Keratinocyte (primary cell): Measurements from ENCODE around the gene EZH1. TPM values are rescaled to one million over a fixed set of nuclear protein-coding genes. Genes with fewer than 3 reads are reported as not detected.

Source experiments
- DNase-seq: peaks from one replicate; pipeline ENCODE4 v3.0.0-alpha.2; 2011; ENCODE audit warnings: low read depth, missing footprints, low spot score
- FAIRE-seq: peaks from 2 replicates; lab custom pipeline; 2011; peaks lifted over from hg19 to GRCh38; lab: Jason Lieb, UNC
- H2AFZ ChIP-seq: 2 replicates; pipeline ENCODE4 v1.6.0; 2012; ENCODE audit warnings: low read length, control low read depth, inconsistent platforms; ENCODE audit not compliant: control insufficient read depth
- H3K27ac ChIP-seq: 2 replicates; pipeline ENCODE4 v1.5.1; 2011; ENCODE audit warnings: low read length; ENCODE audit not compliant: control insufficient read depth, insufficient read depth
- H3K27me3 ChIP-seq: 3 replicates; pipeline ENCODE4 v1.6.0; 2011; ENCODE audit warnings: low read length; ENCODE audit not compliant: control insufficient read depth, insufficient read depth; ENCODE audit errors: extremely low read depth
- H3K36me3 ChIP-seq, 2 experiments: 2 replicates in 1 of 2; 3 replicates in 1 of 2; pipeline ENCODE4 v1.5.1; 2011; ENCODE audit warnings: low read length in 2 of 2, mild to moderate bottlenecking in 1 of 2; ENCODE audit not compliant: control insufficient read depth in 2 of 2, insufficient read depth in 2 of 2; ENCODE audit errors: extremely low read depth in 1 of 2
- H3K4me1 ChIP-seq: 3 replicates; pipeline ENCODE4 v1.5.1; 2011; ENCODE audit warnings: low read length; ENCODE audit not compliant: control insufficient read depth, insufficient read depth; ENCODE audit errors: extremely low read depth
- H3K4me2 ChIP-seq: 3 replicates; pipeline ENCODE4 v1.6.0; 2011; ENCODE audit warnings: low read depth, low read length; ENCODE audit not compliant: control insufficient read depth, insufficient read depth; ENCODE audit errors: extremely low read depth
- H3K4me3 ChIP-seq, 3 experiments: fragments of 200-600 bp in 1 of 3; sonication (generic) in 1 of 3; 2 replicates in 2 of 3; 3 replicates in 1 of 3; pipeline ENCODE4 v1.5.1; 2011 to 2016; ENCODE audit warnings: low read length in 3 of 3, mild to moderate bottlenecking in 3 of 3, control low read depth in 2 of 3, inconsistent platforms in 1 of 3, low read depth in 1 of 3, mixed read lengths in 1 of 3, mixed run types in 1 of 3, moderate library complexity in 1 of 3; ENCODE audit not compliant: control insufficient read depth in 2 of 3, insufficient read depth in 2 of 3; ENCODE audit errors: extremely low read depth in 1 of 3
- H3K79me2 ChIP-seq: 2 replicates; pipeline ENCODE4 v1.6.0; 2012; ENCODE audit warnings: low read length; ENCODE audit not compliant: control insufficient read depth, insufficient read depth
- H3K9ac ChIP-seq: 3 replicates; pipeline ENCODE4 v1.6.0; 2011; ENCODE audit warnings: low read length; ENCODE audit not compliant: control insufficient read depth, insufficient read depth; ENCODE audit errors: extremely low read depth
- H3K9me1 ChIP-seq: 3 replicates; pipeline ENCODE4 v1.6.0; 2011; ENCODE audit warnings: low read length; ENCODE audit not compliant: control insufficient read depth, insufficient read depth; ENCODE audit errors: extremely low read depth
- H3K9me3 ChIP-seq: 2 replicates; pipeline ENCODE4 v1.5.1; 2012; ENCODE audit warnings: low read depth, low read length; ENCODE audit not compliant: control insufficient read depth
- H4K20me1 ChIP-seq: 3 replicates; pipeline ENCODE4 v1.6.0; 2011; ENCODE audit warnings: low read length; ENCODE audit not compliant: control insufficient read depth, insufficient read depth; ENCODE audit errors: extremely low read depth
- CTCF ChIP-seq, 3 experiments: IDR thresholded peaks in 1 of 3; conservative IDR thresholded peaks in 1 of 3; optimal IDR thresholded peaks in 1 of 3; 2 replicates in 2 of 3; 3 replicates in 1 of 3; pipeline versions ENCODE3 to v1.5.1; 2011; ENCODE audit warnings: low read length in 3 of 3, mild to moderate bottlenecking in 3 of 3, moderate library complexity in 2 of 3, control low read depth in 1 of 3, inconsistent platforms in 1 of 3; ENCODE audit not compliant: insufficient read depth in 2 of 3; ENCODE audit errors: extremely low read depth in 1 of 3
- EZH2 ChIP-seq: IDR thresholded peaks from one replicate; pipeline ENCODE4 v1.6.1; 2012; ENCODE audit warnings: inconsistent platforms, mild to moderate bottlenecking, low read length, moderate library complexity
- dilution Hi-C: fragments of 300-500 bp; cut with MboI; formaldehyde crosslinking; loops from one replicate; pipeline ENCODE4 v1.7.0; 2020; ENCODE audit warnings: low sequenced_read_pairs; ENCODE audit not compliant: extremely low pct_ligation_motif_present
- polyA plus RNA-seq, 5 experiments: library from polyadenylated mRNA; depleted of rRNA in 3 of 5; stranded (reverse) in 3 of 5; stranded (forward) in 1 of 5; unstranded in 1 of 5; fragments of >200 nt; gene quantifications; 1 replicate in 1 of 5; 2 replicates in 3 of 5; 3 replicates in 1 of 5; pipeline versions ENCODE4 v1.2.1 to v1.2.3, GENCODE V29; 2011 to 2012; ENCODE audit warnings: missing spikeins in 2 of 5, low read depth in 1 of 5, low replicate concordance in 1 of 5

EZH1 gene
- polyA plus RNA-seq, 1 donor (not counting 4 experiments of a cell fraction or from before 2014, with no cell fraction given), result 18.3 TPM

GRCh38 chr17:42699415-42699740 is 45.5 kb downstream of the EZH1 start:
- FAIRE-seq, result no peak
- dilution Hi-C loops, result no loop called here
- H3K36me3 ChIP-seq, result peaks cover 9 to 26% of the 10 kb centered on the region in 2 experiments

GRCh38 chr17:42698736-42699414 is 46.0 kb downstream of the EZH1 start:
- H3K4me1 ChIP-seq, result no peaks in the 10 kb centered on the region
- no peak overlapping the region for H3K27ac ChIP-seq
- FAIRE-seq (no peak), DNase-seq (no peak)
- TF ChIP-seq CTCF (optimal IDR thresholded peaks at IDR 0.05 in 1 of 3, IDR thresholded peaks at IDR 0.05 in 1 of 3, conservative IDR thresholded peaks at IDR 0.05 in 1 of 3; ENCODE audit: extremely low read depth in 1 of 3, insufficient read depth in 2 of 3, low read length in 3 of 3), result no peak
- no peak for TF ChIP-seq EZH2
- H3K27me3 ChIP-seq, result no peaks in the 10 kb centered on the region
- H3K9me1 ChIP-seq, result no peaks in the 10 kb centered on the region
- H3K9me3 ChIP-seq, result no peaks in the 10 kb centered on the region
- H2AFZ ChIP-seq, result no peak overlapping the region
- H3K36me3 ChIP-seq, result peaks cover 9 to 24% of the 10 kb centered on the region in 2 experiments
- dilution Hi-C loops, result no loop called here
- no peak overlapping the region for H3K4me2 ChIP-seq
- no peak overlapping the region for H3K9ac ChIP-seq
- H3K79me2 ChIP-seq, result no peaks in the 10 kb centered on the region
- H3K4me3 ChIP-seq, result no peak overlapping the region
- H4K20me1 ChIP-seq, result no peaks in the 10 kb centered on the region

More at GRCh38 chr17:42699415-42699740, 45.5 kb downstream of the EZH1 start:
- Histone ChIP-seq H3K4me3 (no peak overlapping the region), H3K27ac (no peak overlapping the region), H3K9me3 (no peaks in the 10 kb centered on the region), H3K4me1 (no peaks in the 10 kb centered on the region), H3K9me1 (no peaks in the 10 kb centered on the region), H3K4me2 (no peak overlapping the region), H4K20me1 (no peaks in the 10 kb centered on the region), H2AFZ (no peak overlapping the region), H3K79me2 (no peaks in the 10 kb centered on the region), H3K9ac (no peak overlapping the region), H3K27me3 (no peaks in the 10 kb centered on the region)
- no peak for TF ChIP-seq CTCF (optimal IDR thresholded peaks at IDR 0.05 in 1 of 3, IDR thresholded peaks at IDR 0.05 in 1 of 3, conservative IDR thresholded peaks at IDR 0.05 in 1 of 3; ENCODE audit: extremely low read depth in 1 of 3, insufficient read depth in 2 of 3, low read length in 3 of 3)
- no peak for TF ChIP-seq EZH2
- DNase-seq, result no peak
